Neural cell (in vitro differentiated cells): ENCODE results near the gene RGS7BP. TPM values are rescaled to one million over a fixed set of nuclear protein-coding genes. Genes with fewer than 3 reads are reported as not detected.

Source experiments
- H2AFZ ChIP-seq: fragments of 200-600, 300-800 bp; sonication (generic), shearing (Covaris generic); 2 replicates; pipeline ENCODE4 v1.6.0; 2014; ENCODE audit warnings: low read depth, mild to moderate bottlenecking, antibody characterized with exemption, low read length, moderate library complexity
- H3F3A ChIP-seq: fragments of 200-600 bp; shearing (Covaris generic); 2 replicates; pipeline ENCODE4 v1.6.1; 2016; ENCODE audit warnings: mild to moderate bottlenecking, moderate library complexity, mixed read lengths, antibody characterized with exemption, low read length; ENCODE audit not compliant: insufficient read depth, poor library complexity, severe bottlenecking
- H3K27ac ChIP-seq: fragments of 200-600, 300-800 bp; sonication (generic), shearing (Covaris generic); 2 replicates; pipeline ENCODE4 v1.5.1; 2014; ENCODE audit warnings: mild to moderate bottlenecking, low read length, moderate library complexity
- H3K27me3 ChIP-seq: fragments of 300-800, 200-600 bp; sonication (generic), shearing (Covaris generic); 2 replicates; pipeline ENCODE4 v1.6.0; 2014; ENCODE audit warnings: mild to moderate bottlenecking, low read depth, low read length, moderate library complexity; ENCODE audit not compliant: insufficient read depth
- H3K36me3 ChIP-seq: fragments of 300-800, 200-600 bp; sonication (generic), shearing (Covaris generic); 2 replicates; pipeline ENCODE4 v1.5.1; 2014; ENCODE audit warnings: mild to moderate bottlenecking, antibody characterized with exemption, low read length, moderate library complexity; ENCODE audit not compliant: insufficient read depth
- H3K4me2 ChIP-seq: fragments of 300-800, 200-600 bp; sonication (generic), shearing (Covaris generic); 2 replicates; pipeline ENCODE4 v1.6.0; 2014; ENCODE audit warnings: mild to moderate bottlenecking, low read length
- H3K4me3 ChIP-seq: fragments of 300-800, 200-600 bp; sonication (generic), shearing (Covaris generic); 2 replicates; pipeline ENCODE4 v1.5.1; 2014; ENCODE audit warnings: mild to moderate bottlenecking, low read length, moderate library complexity
- H3K79me2 ChIP-seq: fragments of 200-600 bp; shearing (Covaris generic); replicated peaks from 2 replicates; pipeline ENCODE4 v1.6.0; 2014; ENCODE audit warnings: mild to moderate bottlenecking, low read length, moderate library complexity; ENCODE audit not compliant: insufficient read depth
- H3K9ac ChIP-seq: fragments of 300-800, 200-600 bp; sonication (generic), shearing (Covaris generic); 2 replicates; pipeline ENCODE4 v1.6.1; 2016; ENCODE audit warnings: mild to moderate bottlenecking, low read length, mixed read lengths
- H3K9me2 ChIP-seq: fragments of 200-600 bp; shearing (Covaris generic); 2 replicates; pipeline ENCODE4 v1.6.1; 2016; ENCODE audit warnings: mild to moderate bottlenecking, low read length, mixed read lengths; ENCODE audit not compliant: insufficient read depth
- H3K9me3 ChIP-seq: fragments of 200-600, 300-800 bp; sonication (generic), shearing (Covaris generic); 2 replicates; pipeline ENCODE4 v1.6.1; 2016; ENCODE audit warnings: mild to moderate bottlenecking, mixed run types, low read length, moderate library complexity, mixed read lengths
- H4K20me1 ChIP-seq: fragments of 200-600 bp; shearing (Covaris generic); 2 replicates; pipeline ENCODE4 v1.6.1; 2016; ENCODE audit warnings: mild to moderate bottlenecking, mixed run types; ENCODE audit not compliant: insufficient read depth
- CTCF ChIP-seq: fragments of 450-650 bp; IDR thresholded peaks from 2 replicates; pipeline ENCODE4 v1.5.1; 2014; ENCODE audit warnings: antibody characterized with exemption, mild to moderate bottlenecking, moderate library complexity; ENCODE audit not compliant: poor library complexity, severe bottlenecking
- EP300 ChIP-seq: fragments of 450-650 bp; conservative IDR thresholded peaks from 2 replicates; pipeline ENCODE4 v1.6.1; 2014; ENCODE audit warnings: antibody characterized with exemption, mild to moderate bottlenecking, moderate library complexity; ENCODE audit not compliant: poor library complexity, severe bottlenecking
- EZH2 ChIP-seq: fragments of 200-600, 300-800 bp; shearing (Covaris generic), sonication (generic); IDR thresholded peaks from 2 replicates; pipeline ENCODE4 v1.6.1; 2014; ENCODE audit warnings: antibody characterized with exemption, low read length, borderline replicate concordance, mild to moderate bottlenecking; ENCODE audit not compliant: insufficient read depth, poor library complexity, severe bottlenecking
- MXI1 ChIP-seq: fragments of 450-650 bp; conservative IDR thresholded peaks from 2 replicates; pipeline ENCODE4 v1.6.1; 2014; ENCODE audit warnings: antibody characterized with exemption, mild to moderate bottlenecking; ENCODE audit not compliant: poor library complexity, severe bottlenecking
- POLR2AphosphoS5 ChIP-seq: IDR thresholded peaks from 2 replicates; pipeline ENCODE4 v1.6.1; 2012
- RAD21 ChIP-seq: fragments of 450-650 bp; conservative IDR thresholded peaks from 2 replicates; pipeline ENCODE4 v1.6.1; 2014; ENCODE audit warnings: antibody characterized with exemption, mild to moderate bottlenecking, moderate library complexity
- REST ChIP-seq: IDR thresholded peaks from 2 replicates; pipeline ENCODE4 v1.6.1; 2012; ENCODE audit warnings: borderline replicate concordance
- SMC3 ChIP-seq: fragments of 450-650 bp; conservative IDR thresholded peaks from 2 replicates; pipeline ENCODE4 v1.6.1; 2014; ENCODE audit warnings: antibody characterized with exemption, mild to moderate bottlenecking, moderate library complexity; ENCODE audit not compliant: poor library complexity
- TAF1 ChIP-seq: IDR thresholded peaks from 2 replicates; pipeline ENCODE4 v1.6.1; 2012; ENCODE audit warnings: low read depth
- polyA plus RNA-seq: library from polyadenylated mRNA; depleted of rRNA; stranded (reverse); fragments of >200 nt; gene quantifications from 2 replicates; pipeline ENCODE4 v1.2.3, GENCODE V29; 2014

Gene RGS7BP
- polyA plus RNA-seq, 1 donor from 2014 or later: 9.5 TPM

- Histone ChIP-seq H3K79me2 (no peaks in the 10 kb centered on the region), H3K9me2 (no peaks in the 10 kb centered on the region), H3K27me3 (no peaks in the 10 kb centered on the region), H3K36me3 (no peaks in the 10 kb centered on the region), H3K4me2 (no peak overlapping the region), H3K9ac (no peak overlapping the region), H4K20me1 (no peaks in the 10 kb centered on the region), H3F3A (no peaks in the 10 kb centered on the region), H3K4me3 (no peak overlapping the region), H3K27ac (no peak overlapping the region), H3K9me3 (no peaks in the 10 kb centered on the region), H2AFZ (no peak overlapping the region)
- TF ChIP-seq EP300 (no peak), REST (no peak), SMC3 (no peak), RAD21 (no peak), EZH2 (no peak), CTCF (no peak), MXI1 (no peak), TAF1 (no peak), POLR2AphosphoS5 (no peak)
Measured at GRCh38 chr5:64526734-64527439, 21.1 kb downstream of the RGS7BP start.

GRCh38 chr5:64530076-64530475, 24.3 kb downstream of the RGS7BP start:
- H4K20me1 ChIP-seq: no peaks in the 10 kb centered on the region
- H2AFZ ChIP-seq: no peak overlapping the region
- no peak overlapping the region for H3K4me2 ChIP-seq
- no peaks in the 10 kb centered on the region for H3K9me3 ChIP-seq
- H3F3A ChIP-seq: no peaks in the 10 kb centered on the region
- no peak overlapping the region for H3K4me3 ChIP-seq
- no peaks in the 10 kb centered on the region for H3K36me3 ChIP-seq
- H3K9ac ChIP-seq: no peak overlapping the region
- no peak for TF ChIP-seq POLR2AphosphoS5
- no peaks in the 10 kb centered on the region for H3K27me3 ChIP-seq
- H3K27ac ChIP-seq: no peak overlapping the region
- no peaks in the 10 kb centered on the region for H3K9me2 ChIP-seq
- H3K79me2 ChIP-seq: no peaks in the 10 kb centered on the region
